ENCODE results near the gene PTTG1IP2. TPM values are rescaled to one million over a fixed set of nuclear protein-coding genes. Genes with fewer than 3 reads are reported as not detected.

PTTG1IP2 gene
- total and polyA plus RNA-seq, 8 donors, result not detected

DNA sequence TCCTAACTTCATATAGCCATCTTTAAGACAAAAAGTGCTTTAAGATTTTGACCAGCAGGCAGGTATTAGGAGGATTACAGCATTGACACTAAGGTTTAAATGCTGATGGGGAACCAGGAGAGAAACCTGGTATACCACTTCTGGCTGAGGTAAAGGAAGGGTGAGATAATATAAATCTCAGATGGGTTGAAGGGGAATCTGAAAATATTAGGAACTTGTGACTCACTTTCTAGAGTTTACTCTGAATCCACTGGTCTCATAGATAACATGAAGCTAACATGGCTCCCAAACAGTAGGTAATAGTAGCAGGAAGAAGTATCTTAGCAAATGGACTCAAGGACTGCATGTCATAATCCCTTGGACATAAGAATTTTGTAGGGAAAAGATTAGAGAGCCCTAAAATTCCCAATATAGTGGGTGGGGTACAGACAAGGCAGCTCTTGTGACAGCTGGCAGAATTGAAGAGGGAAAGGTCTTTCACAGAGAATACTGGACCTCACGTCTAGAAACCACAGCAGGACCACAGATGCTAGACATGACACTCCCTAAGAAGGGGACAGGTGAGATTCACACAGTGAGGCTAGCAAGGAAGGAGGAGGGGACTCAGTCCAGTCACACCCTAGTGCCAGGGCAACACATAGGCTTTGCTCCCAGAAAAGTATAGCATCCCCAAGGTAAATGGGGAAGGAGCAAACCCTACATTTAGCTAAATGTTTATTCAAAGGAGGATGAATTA, 3.5 kb downstream of the PTTG1IP2 start:
- WGBS, 2 donors, result 49 to 75% methylated on average over 1 of the region's 1 CpG
- no peak for FAIRE-seq
- Histone ChIP-seq H3K4me3 (no peak overlapping the region), H3K4me1 (no peaks in the 10 kb centered on the region), H3K9me3 (no peaks in the 10 kb centered on the region), H3K27ac (no peak overlapping the region), H3K36me3 (no peaks in the 10 kb centered on the region), H3K27me3 (no peaks in the 10 kb centered on the region)
- intact Hi-C loops (cut with DNase I), result no loop called here
- DNase-seq, result no peak
- TF ChIP-seq, protein P1, sequence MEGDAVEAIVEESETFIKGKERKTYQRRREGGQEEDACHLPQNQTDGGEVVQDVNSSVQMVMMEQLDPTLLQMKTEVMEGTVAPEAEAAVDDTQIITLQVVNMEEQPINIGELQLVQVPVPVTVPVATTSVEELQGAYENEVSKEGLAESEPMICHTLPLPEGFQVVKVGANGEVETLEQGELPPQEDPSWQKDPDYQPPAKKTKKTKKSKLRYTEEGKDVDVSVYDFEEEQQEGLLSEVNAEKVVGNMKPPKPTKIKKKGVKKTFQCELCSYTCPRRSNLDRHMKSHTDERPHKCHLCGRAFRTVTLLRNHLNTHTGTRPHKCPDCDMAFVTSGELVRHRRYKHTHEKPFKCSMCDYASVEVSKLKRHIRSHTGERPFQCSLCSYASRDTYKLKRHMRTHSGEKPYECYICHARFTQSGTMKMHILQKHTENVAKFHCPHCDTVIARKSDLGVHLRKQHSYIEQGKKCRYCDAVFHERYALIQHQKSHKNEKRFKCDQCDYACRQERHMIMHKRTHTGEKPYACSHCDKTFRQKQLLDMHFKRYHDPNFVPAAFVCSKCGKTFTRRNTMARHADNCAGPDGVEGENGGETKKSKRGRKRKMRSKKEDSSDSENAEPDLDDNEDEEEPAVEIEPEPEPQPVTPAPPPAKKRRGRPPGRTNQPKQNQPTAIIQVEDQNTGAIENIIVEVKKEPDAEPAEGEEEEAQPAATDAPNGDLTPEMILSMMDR (IDR thresholded peaks at IDR 0.05), result no peak
- ATAC-seq, result no peak

DNA sequence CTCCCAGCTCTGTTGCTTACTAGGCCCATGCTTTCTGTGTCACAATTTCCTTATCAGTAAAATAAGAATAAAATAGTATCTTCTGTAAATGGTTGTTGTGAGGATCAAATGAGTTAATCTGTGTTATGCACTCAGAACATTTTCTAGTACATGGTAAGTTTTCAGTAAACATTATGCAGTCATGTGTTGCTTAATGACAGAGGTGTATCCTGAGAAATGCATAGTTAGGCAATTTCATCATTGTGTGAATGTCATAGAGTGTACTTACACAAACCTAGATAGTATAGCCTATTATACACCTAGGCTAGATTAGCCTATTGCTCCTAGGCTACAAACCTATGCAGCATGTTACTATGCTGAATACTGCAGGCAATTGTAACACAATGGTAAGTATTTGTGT, 4.4 kb downstream of the PTTG1IP2 start:
- ATAC-seq (no peak), DNase-seq (no peak), FAIRE-seq (no peak)
- Histone ChIP-seq H3K27ac (no peak overlapping the region), H3K4me3 (no peak overlapping the region), H3K36me3 (no peaks in the 10 kb centered on the region), H3K27me3 (no peaks in the 10 kb centered on the region), H3K9me3 (no peaks in the 10 kb centered on the region), H3K4me1 (no peaks in the 10 kb centered on the region)
- intact Hi-C loops (cut with DNase I), result no loop called here
- TF ChIP-seq, protein P1 (IDR thresholded peaks at IDR 0.05), result no peak

DNA sequence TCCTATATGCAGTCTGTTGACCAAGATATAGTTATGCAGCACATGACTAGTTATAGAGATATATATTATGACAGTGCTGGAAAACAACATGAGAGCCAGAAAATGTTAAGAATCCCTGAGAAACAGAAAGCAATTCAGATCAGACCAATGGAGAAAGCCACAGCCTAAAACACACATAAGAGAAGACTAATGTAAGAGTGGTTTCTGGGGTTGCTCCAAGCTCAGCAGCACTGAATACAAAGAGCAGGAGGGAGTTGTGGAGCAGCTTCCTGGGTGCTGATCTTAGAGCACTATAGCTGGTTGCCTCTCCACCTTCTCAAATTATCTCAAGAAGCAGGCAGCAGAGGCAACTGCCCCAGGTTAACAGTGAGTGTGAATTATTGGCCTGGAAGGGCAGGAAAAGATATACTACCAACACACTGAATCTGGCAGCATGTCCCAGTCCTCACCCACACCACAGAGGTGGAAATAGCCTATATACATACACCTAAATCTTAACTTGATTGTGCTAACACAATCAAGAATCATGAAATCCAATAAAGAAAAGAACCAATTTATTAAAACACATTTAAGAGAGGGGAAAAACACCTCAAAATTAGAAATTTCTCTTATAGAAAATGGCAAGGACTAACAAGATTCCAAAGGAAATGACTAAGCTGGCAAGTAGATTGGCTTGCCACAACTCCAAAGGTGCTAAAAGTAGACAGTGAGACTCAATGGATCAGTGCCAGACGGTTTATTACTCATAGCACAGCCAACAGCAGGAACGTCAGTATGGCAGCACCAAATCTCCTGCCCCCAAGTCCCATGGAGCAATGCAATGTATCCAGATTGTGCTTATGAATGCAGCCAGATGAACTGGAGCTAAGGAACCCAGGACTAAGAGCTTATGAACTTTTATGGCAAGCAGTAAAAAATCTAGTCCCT, 5.1 kb downstream of the PTTG1IP2 start:
- DNase-seq, result no peak
- Histone ChIP-seq H3K27ac (no peak overlapping the region), H3K4me3 (no peak overlapping the region), H3K27me3 (no peaks in the 10 kb centered on the region), H3K36me3 (no peaks in the 10 kb centered on the region), H3K4me1 (no peaks in the 10 kb centered on the region), H3K9me3 (no peaks in the 10 kb centered on the region)
- no peak for FAIRE-seq
- intact Hi-C loops (cut with DNase I), result no loop called here
- no peak for ATAC-seq
- WGBS, 2 donors, result 67 to 71% methylated on average over 2 of the region's 2 CpGs
- TF ChIP-seq, protein P1 (IDR thresholded peaks at IDR 0.05), result no peak

DNA sequence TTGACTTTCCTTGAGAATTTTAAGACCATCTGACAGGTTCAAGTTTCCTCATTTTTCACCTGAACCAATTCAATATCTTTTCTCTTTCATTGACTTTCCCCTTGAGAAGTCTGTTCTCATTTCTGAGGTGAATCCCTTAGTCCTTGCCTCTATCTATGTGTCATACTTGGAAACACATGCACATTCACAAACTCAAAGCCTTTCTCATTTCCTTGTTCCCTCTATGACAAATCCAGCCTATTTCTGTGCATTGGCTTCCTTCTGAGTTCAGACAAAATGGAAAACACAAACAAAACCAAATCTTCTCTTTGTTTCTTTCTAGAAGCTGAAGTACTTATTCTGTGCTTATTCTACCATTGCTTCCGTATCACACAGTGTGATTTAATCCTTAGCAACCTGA, 13.8 kb downstream of the PTTG1IP2 start:
- DNase-seq, result no peak
- H3K27ac ChIP-seq, result no peak overlapping the region
- no peak overlapping the region for H3K4me3 ChIP-seq
- no peaks in the 10 kb centered on the region for H3K27me3 ChIP-seq
- TF ChIP-seq, protein P1 (IDR thresholded peaks at IDR 0.05), result no peak
- ATAC-seq, result no peak
- no peaks in the 10 kb centered on the region for H3K4me1 ChIP-seq
- FAIRE-seq, result no peak
- 87 to 88% methylated on average over 1 of the region's 1 CpG for WGBS, 2 donors
- intact Hi-C loops (cut with DNase I), result no loop called here
- no peaks in the 10 kb centered on the region for H3K9me3 ChIP-seq
- H3K36me3 ChIP-seq, result no peaks in the 10 kb centered on the region

DNA sequence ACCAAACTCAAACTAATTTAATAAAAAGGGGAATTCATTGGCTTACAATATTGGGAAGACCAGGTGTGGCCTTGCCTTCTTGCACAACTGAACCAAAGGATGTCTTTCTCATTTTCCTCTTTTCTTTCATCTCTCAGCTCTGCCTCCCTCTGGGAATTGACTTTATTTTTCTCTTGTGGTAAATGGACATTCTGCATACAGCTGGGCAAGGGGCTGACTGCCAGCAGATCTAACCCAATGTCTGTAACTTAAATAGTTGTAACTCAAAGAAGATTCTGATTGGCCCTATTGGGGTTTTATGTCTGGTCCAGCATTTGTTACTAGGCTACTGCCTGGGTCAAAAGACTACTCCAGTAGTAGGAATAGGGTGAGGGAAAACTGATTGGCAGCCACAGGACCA, 15.3 kb downstream of the PTTG1IP2 start:
- Histone ChIP-seq H3K27me3 (no peaks in the 10 kb centered on the region), H3K27ac (no peak overlapping the region), H3K9me3 (no peaks in the 10 kb centered on the region), H3K36me3 (no peaks in the 10 kb centered on the region), H3K4me3 (no peak overlapping the region), H3K4me1 (no peaks in the 10 kb centered on the region)
- no peak for ATAC-seq
- intact Hi-C loops (cut with DNase I), result no loop called here
- TF ChIP-seq, protein P1 (IDR thresholded peaks at IDR 0.05), result no peak
- FAIRE-seq, result no peak
- DNase-seq, result no peak
